ES-I3 (cell line): ENCODE data around the gene TWIST2.

Experiments
- H3K36me3 ChIP-seq: 2 replicates; pipeline ENCODE4 v1.6.1; 2013; ENCODE audit warnings: mild to moderate bottlenecking, low read length, control low read depth, moderate library complexity; ENCODE audit not compliant: insufficient read depth
- H3K4me1 ChIP-seq: 2 replicates; pipeline ENCODE4 v1.6.1; 2013; ENCODE audit warnings: mild to moderate bottlenecking, control low read depth, low read length; ENCODE audit not compliant: insufficient read depth
- H3K9ac ChIP-seq: 2 replicates; pipeline ENCODE4 v1.6.1; 2013; ENCODE audit warnings: low read depth, mild to moderate bottlenecking, low read length, moderate library complexity
- H3K9me3 ChIP-seq: 2 replicates; pipeline ENCODE4 v1.6.1; 2013; ENCODE audit warnings: mild to moderate bottlenecking, low read length, moderate library complexity; ENCODE audit not compliant: control insufficient read depth, insufficient read depth

Gene TWIST2

GRCh38 chr2:238846628-238847418, 1.1 kb upstream of the TWIST2 start:
- no peaks in the 10 kb centered on the region for H3K36me3 ChIP-seq
- H3K4me1 ChIP-seq: 0 out of 2 replicates have a peak, but pooled peaks cover 4% of the 10 kb centered on the region
- H3K9ac ChIP-seq: peak overlapping the region; percentile 45
- no peaks in the 10 kb centered on the region for H3K9me3 ChIP-seq

GRCh38 chr2:238847419-238847801, 475 bp upstream of the TWIST2 start:
- Histone ChIP-seq H3K9me3 (no peaks in the 10 kb centered on the region), H3K9ac (peak overlapping the region; percentile 45; the same call in 1 of the 2 replicates), H3K4me1 (0 out of 2 replicates have a peak, but pooled peaks cover 4% of the 10 kb centered on the region), H3K36me3 (no peaks in the 10 kb centered on the region)

GRCh38 chr2:238848691-238848975, 748 bp downstream of the TWIST2 start:
- Histone ChIP-seq H3K9ac (peak overlapping the region; percentile 83; the same call in 1 of the 2 replicates), H3K9me3 (no peaks in the 10 kb centered on the region), H3K4me1 (peaks cover 4% of the 10 kb centered on the region; the same call in 1 of the 2 replicates), H3K36me3 (no peaks in the 10 kb centered on the region)

GRCh38 chr2:238848976-238849853, 1.3 kb downstream of the TWIST2 start:
- H3K4me1 ChIP-seq: peaks cover 8% of the 10 kb centered on the region
- peak overlapping the region; percentile 83 for H3K9ac ChIP-seq
- no peaks in the 10 kb centered on the region for H3K9me3 ChIP-seq
- no peaks in the 10 kb centered on the region for H3K36me3 ChIP-seq

GRCh38 chr2:238850091-238850490, 2.2 kb downstream of the TWIST2 start:
- Histone ChIP-seq H3K9me3 (no peaks in the 10 kb centered on the region), H3K4me1 (peaks cover 12% of the 10 kb centered on the region), H3K36me3 (no peaks in the 10 kb centered on the region), H3K9ac (peak overlapping the region; percentile 83; the same call in 1 of the 2 replicates)

GRCh38 chr2:238851026-238851425, 3.1 kb downstream of the TWIST2 start:
- Histone ChIP-seq H3K4me1 (peaks cover 16% of the 10 kb centered on the region), H3K36me3 (no peaks in the 10 kb centered on the region), H3K9ac (no peak overlapping the region), H3K9me3 (no peaks in the 10 kb centered on the region)

GRCh38 chr2:238851761-238852160, 3.9 kb downstream of the TWIST2 start:
- Histone ChIP-seq H3K9ac (no peak overlapping the region), H3K4me1 (peaks cover 16% of the 10 kb centered on the region), H3K9me3 (no peaks in the 10 kb centered on the region), H3K36me3 (no peaks in the 10 kb centered on the region)

GRCh38 chr2:238852206-238852869, 4.5 kb downstream of the TWIST2 start:
- H3K4me1 ChIP-seq: peaks cover 16% of the 10 kb centered on the region
- H3K9me3 ChIP-seq: no peaks in the 10 kb centered on the region
- no peaks in the 10 kb centered on the region for H3K36me3 ChIP-seq
- no peak overlapping the region for H3K9ac ChIP-seq

- Histone ChIP-seq H3K9me3 (no peaks in the 10 kb centered on the region), H3K9ac (no peak overlapping the region), H3K4me1 (peaks cover 16% of the 10 kb centered on the region), H3K36me3 (no peaks in the 10 kb centered on the region)
These were observed 5.3 kb downstream of the TWIST2 start for GRCh38 chr2:238853218-238853617.

GRCh38 chr2:238853721-238854120, 5.8 kb downstream of the TWIST2 start:
- Histone ChIP-seq H3K36me3 (no peaks in the 10 kb centered on the region), H3K9me3 (no peaks in the 10 kb centered on the region), H3K4me1 (peaks cover 16% of the 10 kb centered on the region), H3K9ac (no peak overlapping the region)

GRCh38 chr2:238854246-238854645, 6.4 kb downstream of the TWIST2 start:
- Histone ChIP-seq H3K4me1 (peaks cover 16% of the 10 kb centered on the region), H3K9ac (no peak overlapping the region), H3K9me3 (no peaks in the 10 kb centered on the region), H3K36me3 (no peaks in the 10 kb centered on the region)

- no peaks in the 10 kb centered on the region for H3K36me3 ChIP-seq
- no peaks in the 10 kb centered on the region for H3K9me3 ChIP-seq
- no peak overlapping the region for H3K9ac ChIP-seq
- H3K4me1 ChIP-seq: peaks cover 16% of the 10 kb centered on the region
These were observed 6.9 kb downstream of the TWIST2 start for GRCh38 chr2:238854699-238855229.

GRCh38 chr2:238855299-238855698, 7.4 kb downstream of the TWIST2 start:
- Histone ChIP-seq H3K4me1 (peaks cover 12% of the 10 kb centered on the region), H3K9ac (no peak overlapping the region), H3K9me3 (no peaks in the 10 kb centered on the region), H3K36me3 (no peaks in the 10 kb centered on the region)

- Histone ChIP-seq H3K9me3 (no peaks in the 10 kb centered on the region), H3K9ac (no peak overlapping the region), H3K36me3 (no peaks in the 10 kb centered on the region), H3K4me1 (peaks cover 12% of the 10 kb centered on the region)
These were observed 8.2 kb downstream of the TWIST2 start for GRCh38 chr2:238855891-238856580.
